Stimulated activated CD4-positive, alpha-beta T cell treated with anti-CD3 and anti-CD28 coated beads, Interleukin-1b, Interleukin-23, amount 100 ng/mL, for 48 hours (primary cell): Measurements from ENCODE around the gene FOXN3.

Experiments
- DNase-seq: peaks from one replicate; pipeline ENCODE4 v3.0.0-alpha.2; 2020

The FOXN3 gene

DNA sequence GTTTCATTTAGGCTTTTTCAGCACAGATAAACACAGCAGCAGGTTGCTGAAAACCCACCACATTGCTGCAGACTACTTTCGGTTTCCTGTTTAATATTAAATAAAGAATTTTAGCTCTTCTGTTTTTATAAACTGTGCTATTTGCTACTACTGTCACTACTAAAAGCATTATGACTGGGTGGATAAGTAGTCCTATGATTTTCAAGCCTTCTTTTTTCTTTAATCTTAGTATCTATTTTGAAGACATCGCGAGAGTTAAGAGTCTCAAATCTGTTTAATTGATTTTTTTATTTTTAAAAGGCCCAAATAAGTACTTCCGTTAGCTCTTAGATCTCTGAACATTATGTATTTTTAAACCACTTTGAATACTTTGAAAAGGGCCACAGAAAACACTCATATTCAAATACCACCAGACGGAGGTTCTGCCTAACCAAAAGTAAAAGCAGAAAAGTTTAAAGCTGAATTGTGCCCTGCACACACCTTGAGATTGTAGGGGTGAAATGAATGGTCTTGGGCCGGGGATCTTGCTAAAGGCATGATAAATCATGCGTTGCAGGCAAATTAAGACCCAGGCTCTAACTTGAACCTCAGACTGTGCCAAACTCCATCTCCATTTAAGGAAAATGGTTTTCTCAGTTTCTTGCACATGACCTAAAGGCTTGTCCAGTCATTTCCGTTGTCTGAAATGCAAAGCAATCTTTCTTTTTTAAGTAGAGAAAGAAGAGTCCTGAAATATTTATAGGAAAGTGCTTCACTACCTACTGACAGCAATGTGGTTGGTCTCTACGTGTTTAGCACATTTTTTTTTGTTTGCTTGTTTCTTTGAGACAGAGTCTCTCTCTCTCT, 13.6 kb upstream of the FOXN3 start:
- DNase-seq: peak; percentile 76

DNA sequence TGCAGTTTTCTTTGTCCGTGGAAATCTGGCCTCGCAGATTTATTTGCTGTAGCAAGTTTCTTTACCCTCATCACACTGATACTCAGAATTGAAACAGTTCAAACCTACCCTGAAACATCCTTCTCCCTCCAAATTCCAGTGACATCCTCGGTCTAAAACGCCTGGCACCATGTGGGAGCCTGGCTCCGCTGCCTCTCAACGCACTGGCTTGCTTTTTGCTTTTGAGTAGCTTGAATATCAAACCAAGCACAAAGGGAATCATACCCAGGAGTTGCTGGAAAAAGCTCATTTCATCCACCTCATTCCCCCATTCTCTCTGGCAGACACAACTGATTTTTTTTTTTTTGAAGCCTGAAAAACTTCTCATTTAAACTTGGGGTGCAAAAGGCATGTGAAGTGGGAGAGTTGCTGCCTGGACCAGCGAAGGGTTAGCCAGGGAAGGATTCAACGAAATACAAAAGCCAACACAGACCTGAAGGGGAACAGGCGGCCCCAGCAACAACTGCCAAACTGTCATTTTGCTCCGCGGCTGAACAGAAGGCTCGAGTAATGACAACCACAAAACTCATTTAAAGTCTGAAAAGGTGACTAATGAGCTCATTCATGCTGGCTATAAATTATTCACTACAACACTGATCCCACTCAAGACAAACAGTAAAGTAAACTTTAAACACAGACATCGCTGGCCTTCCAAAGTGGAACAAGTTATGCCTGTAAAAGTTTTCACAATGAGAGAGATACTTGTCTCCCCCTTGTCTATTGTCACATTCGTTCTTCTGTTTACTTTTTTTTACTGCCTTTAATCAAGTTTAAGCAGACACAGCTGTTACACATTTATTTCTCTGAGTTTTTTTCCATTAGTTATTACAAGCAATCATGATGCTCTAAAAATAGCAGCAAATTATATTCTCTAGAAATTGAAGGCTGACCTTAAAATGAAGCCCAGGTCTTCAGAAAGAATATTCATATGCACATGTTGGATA, 12.5 kb upstream of the FOXN3 start:
- DNase-seq: peak; percentile 82

DNA sequence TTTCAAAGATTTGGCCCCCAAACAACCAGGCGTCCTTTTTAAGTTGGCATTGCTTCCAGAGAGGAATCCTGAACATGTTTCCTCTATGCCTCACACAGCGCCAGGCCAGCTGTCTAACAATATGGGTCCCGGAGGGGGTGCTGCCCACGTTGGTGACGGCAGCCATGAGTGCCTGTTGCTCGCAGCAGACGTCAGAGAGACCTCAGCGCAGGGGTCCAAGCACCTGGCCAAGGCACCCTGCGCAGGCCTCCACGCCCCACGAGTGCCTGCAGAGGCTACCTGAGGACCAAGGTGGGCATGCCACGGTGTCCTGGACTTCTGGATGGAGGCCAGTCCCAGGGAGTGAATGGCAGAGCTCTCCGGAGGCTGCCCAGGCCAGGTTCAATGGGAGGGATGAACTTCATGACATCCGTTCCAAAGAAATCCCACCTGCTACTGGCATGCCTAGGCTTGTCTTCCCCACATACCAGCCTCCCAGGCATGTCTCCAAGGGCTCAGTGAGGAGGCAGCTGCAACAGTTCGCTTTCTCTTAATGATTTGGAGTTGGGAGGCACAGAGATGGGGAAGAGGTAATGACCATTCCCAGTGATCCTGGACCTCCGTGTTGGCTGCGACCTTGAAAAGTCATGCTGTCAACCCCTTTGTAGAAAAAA, 11.6 kb upstream of the FOXN3 start:
- no peak for DNase-seq

DNA sequence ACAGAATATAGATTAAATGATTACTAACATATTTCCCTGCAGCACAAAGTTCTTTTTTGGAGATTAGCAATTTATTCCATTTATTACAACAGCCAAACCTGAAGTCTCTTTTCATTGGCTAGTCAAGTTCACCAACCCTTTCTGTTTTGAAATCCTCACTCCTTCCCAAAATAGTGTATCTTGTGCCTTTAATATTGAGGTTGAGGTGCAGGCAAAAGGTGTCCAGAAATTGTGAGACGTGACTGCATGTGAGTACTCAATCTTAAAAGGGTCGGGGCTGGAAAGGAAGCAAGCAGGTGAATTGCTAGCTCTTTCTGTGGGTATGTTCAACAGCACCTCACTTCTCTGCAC, 11.1 kb upstream of the FOXN3 start:
- DNase-seq: no peak

DNA sequence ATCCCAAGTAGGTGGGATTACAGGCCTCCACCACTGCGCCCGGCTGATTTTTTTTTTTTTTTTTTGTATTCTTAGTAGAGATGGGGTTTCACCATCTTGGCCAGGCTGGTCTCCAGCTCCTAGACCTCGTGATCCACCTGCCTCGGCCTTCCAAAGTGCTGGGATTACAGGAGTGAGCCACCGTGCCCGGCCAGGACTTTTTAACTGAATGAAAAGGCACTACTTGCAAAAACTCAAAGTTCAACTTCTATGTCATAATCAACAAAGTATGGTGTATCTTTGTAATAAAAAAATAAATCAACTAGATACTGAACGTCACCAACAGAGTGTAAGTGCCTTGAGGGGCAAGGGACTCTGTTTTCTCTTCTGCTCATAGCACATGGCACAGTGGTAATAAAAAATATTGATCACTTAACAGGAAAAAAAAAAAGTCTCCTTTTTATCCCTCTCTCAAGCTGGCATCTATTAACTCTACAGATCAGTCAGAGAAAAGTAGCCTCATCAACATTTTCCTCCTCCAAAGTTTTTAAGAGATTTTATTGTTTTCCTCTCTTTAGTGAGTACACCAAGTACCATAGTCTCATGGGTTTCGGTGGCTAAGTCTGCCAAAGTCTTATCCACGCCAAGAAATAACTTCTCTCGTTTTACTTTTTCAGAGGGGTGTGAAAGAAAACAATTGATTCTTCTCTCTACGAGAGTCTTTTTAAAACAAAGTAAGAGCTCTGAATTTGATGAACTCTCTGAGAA, 10.6 kb upstream of the FOXN3 start:
- no peak for DNase-seq

DNA sequence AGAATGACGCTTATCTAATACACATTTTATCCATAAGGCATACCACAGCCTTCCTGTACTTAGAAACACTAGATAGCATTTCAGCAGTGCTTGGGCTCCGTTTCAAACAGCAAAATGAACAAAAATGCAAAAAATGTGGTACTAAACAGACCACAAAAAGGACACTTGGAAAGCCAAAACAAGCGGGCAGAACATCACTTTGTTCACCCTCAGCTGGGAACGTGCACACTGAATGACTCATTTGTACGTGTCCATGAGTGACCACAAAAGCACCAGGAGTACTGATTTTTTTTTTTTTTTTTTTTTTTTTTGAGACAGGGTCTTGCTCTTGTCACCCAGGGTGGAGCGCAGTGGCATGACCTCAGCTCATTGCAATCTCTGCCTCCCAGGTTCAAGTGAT, 8.9 kb upstream of the FOXN3 start:
- peak; percentile 29 for DNase-seq

DNA sequence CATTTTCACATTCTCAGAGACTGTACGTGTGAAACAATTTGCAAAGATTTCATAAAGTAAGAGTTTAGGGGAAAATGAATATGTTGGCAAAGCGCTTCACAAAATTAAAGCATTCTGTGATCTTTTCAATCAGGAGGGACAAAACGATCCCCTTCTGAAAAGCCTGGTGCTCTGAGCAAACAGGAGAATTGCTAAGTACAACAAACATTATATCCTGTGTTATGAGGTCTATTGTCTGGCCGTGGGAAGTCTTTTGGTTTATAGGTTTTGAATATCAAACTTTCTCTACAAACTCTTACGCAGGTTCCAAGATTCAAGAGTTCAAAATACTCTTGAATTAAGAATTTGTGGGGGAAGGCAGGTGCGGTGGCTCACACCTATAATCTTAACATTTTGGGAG, 7.2 kb upstream of the FOXN3 start:
- DNase-seq: no peak

DNA sequence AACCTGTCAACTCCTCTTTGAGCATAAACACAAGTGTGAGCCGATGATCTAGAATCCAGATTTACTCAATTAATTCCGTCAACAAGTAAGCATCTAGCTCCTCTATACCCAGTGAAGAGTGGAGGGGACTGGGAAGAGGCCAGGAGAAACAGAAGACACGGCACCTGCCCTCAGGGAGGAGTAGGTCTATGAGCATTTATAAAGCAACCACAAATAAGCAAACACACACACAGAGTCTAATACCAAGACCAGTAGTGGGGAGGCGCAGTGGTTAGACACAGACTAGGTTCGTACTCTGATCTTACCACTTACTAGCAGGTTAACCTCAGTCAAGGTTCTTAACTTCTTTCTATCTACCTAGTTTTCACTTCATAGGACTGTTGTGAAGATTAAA, 5.9 kb upstream of the FOXN3 start:
- DNase-seq: peak; percentile 35

DNA sequence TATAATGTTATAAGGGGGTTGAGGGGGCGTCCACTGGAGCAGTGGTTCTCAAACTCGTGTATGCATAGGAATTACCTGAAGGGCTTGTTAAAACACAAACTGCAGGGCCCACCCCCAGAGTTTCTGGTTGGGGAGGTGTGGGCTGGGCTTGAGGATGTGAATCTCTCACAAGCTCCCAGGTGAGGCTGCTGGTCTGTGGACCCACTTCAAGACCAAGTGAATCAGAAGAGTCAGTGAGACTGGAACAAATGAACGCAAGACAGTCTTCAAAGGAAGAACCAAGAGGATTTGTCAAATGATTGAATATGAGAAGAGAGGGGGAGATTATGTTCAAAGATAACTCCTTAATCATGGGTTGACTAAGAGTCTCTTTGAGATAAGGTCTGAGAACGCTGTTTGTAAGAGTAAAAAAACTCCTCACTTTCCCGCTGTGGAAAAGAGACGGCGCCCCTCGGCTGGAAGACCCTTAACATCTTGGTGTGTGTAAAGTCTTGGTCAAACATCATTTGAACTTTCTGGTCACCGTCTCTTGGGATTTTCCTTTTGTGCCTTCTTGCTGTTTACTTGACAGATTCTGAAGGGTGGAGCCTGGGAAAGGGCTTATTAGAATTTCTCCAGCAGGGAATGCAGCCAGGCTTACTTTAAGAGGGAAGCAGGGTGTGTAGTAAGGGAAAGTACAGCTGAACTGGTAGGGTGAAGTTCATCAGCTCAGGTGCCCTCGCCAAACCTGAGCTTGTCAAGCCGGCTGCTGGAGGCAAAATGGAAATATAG, 5.3 kb upstream of the FOXN3 start:
- DNase-seq: peak; percentile 72

DNA sequence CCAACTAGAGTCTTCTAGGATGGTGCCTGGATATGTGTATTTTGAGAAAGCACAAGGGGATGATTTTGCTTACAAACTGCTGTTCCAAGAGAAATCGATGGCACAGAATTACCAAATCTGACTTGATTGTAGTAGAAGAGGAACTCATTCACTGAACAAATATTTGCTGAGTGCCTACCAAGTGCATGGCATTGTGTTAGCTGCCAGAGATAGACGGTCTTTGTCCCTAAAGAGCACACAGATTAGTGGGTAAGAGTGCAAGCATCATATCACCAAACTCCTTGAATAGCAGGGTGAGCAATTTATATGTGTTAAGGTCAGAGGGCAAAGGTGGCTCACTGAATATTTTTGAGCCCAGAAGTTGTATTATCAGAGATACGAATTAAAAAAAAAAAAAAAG, 3.5 kb upstream of the FOXN3 start:
- no peak for DNase-seq

DNA sequence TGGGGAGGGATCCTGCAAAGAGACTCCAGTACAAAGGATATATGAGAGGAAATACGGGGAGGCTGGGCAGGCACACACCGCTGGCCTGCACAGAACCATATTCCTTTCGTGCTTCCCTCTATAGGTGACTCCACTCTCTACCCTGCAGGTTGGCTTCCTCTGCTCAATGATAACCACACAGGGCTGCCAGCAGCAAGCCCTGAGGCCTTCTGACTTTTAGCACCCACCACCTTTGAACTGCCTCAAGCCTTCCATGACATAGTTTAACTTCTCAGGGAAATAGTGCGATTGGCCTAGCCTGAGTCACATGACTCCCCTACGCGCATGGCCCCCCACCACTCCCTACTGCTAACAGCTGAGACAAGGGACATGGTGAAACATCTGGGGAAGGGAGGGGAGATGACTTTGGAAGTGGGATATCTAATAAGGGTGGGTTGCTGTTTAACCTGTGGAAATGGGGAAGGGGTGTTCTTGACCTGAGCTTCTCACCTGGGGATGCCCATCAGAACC, 3.0 kb upstream of the FOXN3 start:
- DNase-seq: no peak

DNA sequence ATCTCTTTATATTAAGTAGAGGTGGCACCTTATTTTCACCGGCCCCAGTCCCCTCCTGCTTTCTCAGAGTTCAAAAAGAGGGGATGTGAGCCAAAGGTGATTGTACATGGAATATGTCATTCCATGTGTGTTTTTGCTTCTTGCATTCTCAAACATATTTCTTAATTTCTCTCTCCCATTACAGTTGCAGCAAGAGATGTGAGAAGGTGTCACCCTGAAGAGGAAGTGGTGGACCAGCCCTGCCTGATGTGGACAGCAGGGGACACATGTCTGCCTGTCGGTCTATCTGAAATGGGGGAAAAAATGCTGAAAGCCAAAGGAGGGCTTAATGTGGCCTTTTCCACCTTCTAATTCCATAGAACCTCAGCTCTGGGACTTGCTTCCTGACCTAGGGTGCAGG, 1.9 kb upstream of the FOXN3 start:
- no peak for DNase-seq

DNA sequence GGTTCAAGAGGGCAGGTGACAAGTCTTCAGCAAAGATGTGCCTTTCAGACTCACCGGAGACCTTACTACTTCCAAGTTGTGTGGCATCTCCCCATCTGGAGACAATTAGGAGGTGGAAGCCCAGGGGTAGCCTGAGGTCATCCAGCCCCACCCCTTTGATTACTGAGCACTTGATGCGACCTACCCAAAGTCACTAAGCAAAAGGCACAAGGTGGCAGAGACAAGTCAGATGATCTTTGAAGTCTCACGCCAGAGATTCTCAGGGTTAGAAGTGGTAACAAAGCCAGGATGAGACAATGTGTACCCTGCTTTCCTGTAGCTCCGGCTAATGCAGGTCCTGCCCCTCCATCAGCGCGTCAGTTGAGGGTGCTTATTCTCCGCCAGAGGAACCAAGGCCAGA, 1.4 kb upstream of the FOXN3 start:
- DNase-seq: peak; percentile 44

DNA sequence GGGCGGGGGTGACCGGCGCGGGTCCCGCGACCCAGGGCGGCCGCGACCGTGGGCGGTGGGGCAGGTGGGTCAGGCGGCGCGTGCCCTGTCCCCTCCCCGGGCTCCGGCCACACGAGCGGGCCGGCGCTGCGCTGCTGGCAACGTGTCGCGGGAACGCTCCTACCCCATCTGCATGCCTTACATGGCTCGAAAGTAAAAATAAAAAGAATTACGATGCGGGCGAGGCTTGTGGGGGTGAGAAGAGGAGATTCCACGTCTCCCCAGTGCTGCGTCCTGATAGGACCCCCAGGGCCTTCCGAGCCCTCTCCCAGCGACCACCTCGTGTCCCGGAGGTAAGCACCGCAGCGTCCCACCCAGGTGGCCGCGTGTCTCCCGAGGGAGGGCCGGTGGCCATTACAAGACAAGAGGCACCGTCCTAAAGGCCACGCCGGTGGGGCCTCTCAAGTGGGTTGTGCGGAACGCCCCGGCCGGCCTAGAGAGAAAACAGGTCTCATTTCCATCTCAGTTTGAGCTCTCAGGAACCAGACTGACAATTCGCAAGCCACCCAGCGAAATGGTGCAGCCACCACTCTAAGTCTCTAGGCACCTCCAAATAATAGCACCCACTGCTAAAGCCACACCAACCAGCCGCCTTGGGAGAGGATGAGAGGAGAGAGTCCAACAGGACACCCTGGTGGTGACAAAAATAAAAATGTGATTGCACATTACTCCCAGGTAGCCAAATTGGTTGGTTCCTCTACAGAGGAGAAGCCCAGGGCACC, 612 bp upstream of the FOXN3 start:
- peak; percentile 69 for DNase-seq

DNA sequence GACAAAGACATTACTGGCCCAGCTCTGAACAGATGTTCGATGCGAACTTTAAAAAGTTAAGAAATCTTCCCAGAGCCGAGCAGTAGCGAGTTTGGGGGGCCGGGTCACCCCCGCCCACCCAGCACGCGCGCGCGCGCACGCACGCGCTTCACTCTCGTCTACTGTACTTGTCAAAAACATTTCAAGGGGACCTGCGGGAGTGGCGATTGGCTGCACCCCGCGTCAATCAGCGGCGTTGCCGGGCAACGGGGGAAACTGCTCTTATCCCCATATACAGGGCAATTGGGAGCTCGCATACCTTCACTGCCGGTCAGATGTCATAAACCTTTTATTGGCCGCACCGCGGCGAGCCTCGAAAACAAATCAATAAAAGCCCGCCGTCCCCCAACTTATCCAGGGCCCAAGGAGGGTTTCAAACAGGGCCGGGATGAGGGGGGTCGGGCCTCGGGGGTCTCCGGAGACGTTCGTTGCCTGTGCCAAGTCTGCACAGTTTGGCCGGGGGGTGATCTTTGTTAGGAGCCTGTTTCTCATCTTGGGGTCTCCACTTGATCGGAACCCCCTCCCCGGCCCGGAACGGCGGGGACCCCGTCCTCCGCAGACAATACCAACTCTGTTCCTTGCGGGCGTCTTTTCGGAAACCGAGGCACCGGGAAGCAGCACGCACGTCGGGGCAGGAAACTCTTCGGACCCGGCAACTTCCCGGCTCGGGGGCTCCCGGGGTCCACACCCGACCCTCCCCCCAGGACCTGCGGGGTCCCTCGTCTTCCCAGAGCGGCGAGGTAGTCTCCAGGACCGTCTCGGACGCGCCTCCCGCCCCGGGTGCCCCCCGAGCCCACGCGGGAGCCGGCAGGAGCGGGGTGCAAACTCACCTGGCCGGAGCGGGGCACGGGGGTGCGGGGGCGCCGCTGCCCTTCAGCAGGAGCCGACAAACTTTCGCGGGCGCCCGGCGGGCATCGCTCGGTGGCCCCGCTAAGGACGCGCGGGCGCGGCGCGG, 734 bp downstream of the FOXN3 start:
- peak; percentile 98 for DNase-seq

DNA sequence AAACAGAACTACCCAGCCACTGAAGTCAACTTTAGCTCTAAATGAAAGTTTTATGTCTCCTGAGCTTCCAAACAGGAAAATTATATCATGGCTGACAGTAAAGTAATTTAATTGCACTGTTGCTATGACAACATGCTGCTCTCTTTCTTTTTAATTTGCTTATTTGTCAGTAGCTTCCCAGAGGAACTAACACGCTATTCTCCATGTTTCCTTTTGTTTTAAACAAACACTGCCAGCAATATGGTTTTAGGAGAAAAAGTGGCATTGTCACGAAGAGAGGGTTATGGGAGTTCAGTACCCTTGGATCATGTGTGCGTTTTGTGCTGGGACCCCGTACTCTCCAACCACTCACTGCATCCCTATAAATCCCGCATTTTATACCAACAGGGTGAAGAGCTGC, 1.9 kb downstream of the FOXN3 start:
- DNase-seq: no peak

DNA sequence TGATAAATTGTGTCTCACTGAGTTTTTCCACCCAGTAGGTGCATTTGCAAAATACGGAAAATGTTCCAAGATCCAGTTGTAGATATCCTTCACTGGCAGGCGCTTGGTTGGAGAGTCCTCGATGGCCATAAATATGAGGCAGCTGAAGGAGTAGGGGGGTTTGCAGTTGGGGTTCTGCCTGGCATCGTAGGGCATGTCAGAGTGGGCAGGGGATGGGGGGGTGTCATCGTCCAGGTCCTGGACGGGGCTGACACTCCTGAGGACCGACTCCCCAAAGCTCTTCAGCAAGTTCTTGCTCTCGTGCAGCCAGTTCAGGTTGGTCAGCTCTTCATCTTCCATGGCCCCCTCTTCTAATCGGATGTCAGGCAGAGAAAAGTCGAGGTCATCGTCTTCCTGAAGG, 5.1 kb downstream of the FOXN3 start:
- DNase-seq: no peak

DNA sequence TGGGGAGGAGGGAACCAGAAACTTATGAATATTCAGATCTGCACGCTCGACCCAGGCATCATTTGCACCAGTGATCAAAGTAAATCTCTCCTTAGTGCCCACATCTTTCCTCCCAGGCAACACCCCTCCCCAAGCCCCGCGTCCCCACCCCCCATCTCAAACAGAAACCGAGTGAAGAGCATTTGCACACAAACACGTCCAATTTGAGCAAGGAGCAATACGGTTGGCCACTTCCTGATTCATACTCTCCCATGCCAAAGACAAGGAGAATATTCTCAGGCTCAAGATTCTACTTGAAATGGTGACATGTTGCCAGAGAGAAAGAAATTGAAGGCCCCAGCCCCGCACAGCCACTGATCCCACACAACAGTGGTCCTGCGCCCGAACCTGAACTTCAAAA, 7.1 kb downstream of the FOXN3 start:
- no peak for DNase-seq

DNA sequence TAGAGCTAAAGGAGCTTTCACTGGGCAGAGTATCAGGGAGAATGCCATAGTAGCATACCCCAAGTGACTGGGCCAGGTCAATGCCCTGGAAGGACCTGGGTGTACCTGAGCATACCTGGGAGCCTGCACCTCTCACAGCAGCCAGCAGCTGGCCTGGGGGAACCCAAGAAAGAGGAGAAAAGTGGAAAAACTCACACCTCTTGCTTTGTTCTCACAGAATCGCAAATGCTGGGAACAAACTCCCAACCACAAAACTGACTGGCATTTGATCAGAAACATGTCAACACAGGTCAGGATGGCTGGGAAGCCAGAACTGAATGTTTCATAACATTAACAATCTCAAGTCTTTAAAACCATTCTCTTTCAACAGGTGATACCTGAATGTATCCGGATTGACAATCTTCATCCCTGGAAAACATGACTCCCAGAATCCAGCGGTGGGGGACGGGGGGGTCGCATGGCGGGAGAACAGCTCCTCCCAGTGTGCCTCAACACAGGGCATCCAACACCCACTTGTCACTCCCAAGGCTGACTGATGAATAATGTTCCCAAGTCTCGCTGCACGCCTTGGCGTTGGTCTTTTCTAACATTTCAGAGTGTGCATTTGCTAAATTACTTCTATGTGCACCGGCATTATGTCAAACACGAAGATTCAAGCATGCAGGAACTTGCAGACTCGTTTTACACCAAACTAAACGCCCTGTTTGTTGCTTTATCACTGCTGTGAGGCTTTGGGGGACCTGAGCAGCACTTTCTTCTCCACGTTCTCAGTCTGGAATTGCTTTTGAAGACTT, 7.9 kb downstream of the FOXN3 start:
- no peak for DNase-seq
